Vagina (tissue), 2 donors: ENCODE measurements around the gene DLG5.

Source experiments
- POLR2A ChIP-seq, 2 donors: fragments of 450-650 bp; IDR thresholded peaks; one replicate each; pipeline ENCODE4 v1.6.1; 2017; ENCODE audit warnings: antibody characterized with exemption in 2 of 2, mild to moderate bottlenecking in 2 of 2, moderate library complexity in 2 of 2
- POLR2AphosphoS5 ChIP-seq, 2 donors: sonication (generic); formaldehyde crosslinking; IDR thresholded peaks; one replicate each; pipeline ENCODE4 v1.9.0; 2017; ENCODE audit warnings: antibody characterized with exemption in 2 of 2, mild to moderate bottlenecking in 2 of 2, low read depth in 1 of 2; ENCODE audit not compliant: insufficient read depth in 1 of 2
- TF ChIP-seq, protein P1 (sequence below), 3 experiments: fragments of 450-650 bp in 2 of 3; fragments of 200-600 bp in 1 of 3; sonication (generic) in 1 of 3; IDR thresholded peaks; one replicate each; pipeline ENCODE4 v1.5.1; 2017 to 2019; ENCODE audit warnings: antibody characterized with exemption in 3 of 3, mild to moderate bottlenecking in 2 of 3, moderate library complexity in 2 of 3

- TF ChIP-seq, protein P1, sequence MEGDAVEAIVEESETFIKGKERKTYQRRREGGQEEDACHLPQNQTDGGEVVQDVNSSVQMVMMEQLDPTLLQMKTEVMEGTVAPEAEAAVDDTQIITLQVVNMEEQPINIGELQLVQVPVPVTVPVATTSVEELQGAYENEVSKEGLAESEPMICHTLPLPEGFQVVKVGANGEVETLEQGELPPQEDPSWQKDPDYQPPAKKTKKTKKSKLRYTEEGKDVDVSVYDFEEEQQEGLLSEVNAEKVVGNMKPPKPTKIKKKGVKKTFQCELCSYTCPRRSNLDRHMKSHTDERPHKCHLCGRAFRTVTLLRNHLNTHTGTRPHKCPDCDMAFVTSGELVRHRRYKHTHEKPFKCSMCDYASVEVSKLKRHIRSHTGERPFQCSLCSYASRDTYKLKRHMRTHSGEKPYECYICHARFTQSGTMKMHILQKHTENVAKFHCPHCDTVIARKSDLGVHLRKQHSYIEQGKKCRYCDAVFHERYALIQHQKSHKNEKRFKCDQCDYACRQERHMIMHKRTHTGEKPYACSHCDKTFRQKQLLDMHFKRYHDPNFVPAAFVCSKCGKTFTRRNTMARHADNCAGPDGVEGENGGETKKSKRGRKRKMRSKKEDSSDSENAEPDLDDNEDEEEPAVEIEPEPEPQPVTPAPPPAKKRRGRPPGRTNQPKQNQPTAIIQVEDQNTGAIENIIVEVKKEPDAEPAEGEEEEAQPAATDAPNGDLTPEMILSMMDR (IDR thresholded peaks at IDR 0.05): no peak
- no peak for TF ChIP-seq POLR2A (IDR thresholded peaks at IDR 0.05)
- TF ChIP-seq POLR2AphosphoS5 (IDR thresholded peaks at IDR 0.05; ENCODE audit: insufficient read depth in 1 of 2, low read depth in 1 of 2): no peak
Observed at GRCh38 chr10:77920495-77920894, 6.1 kb downstream of the DLG5 start.
